NT2/D1 (cell line): ENCODE measurements around the gene SEC61G.

Experiments used
- SUZ12 ChIP-seq: IDR thresholded peaks from 2 replicates; pipeline ENCODE4 v1.6.1; 2011; ENCODE audit not compliant: insufficient read length, insufficient read depth; ENCODE audit errors: extremely low read depth
- YY1 ChIP-seq: IDR thresholded peaks from 2 replicates; pipeline ENCODE4 v1.6.1; 2011; ENCODE audit not compliant: insufficient read length, insufficient read depth
- ZNF274 ChIP-seq: IDR thresholded peaks from 2 replicates; pipeline ENCODE4 v1.6.1; 2011; ENCODE audit warnings: mild to moderate bottlenecking, low read depth, low read length

GRCh38 chr7:54781134-54781920, 22.3 kb upstream of the SEC61G start:
- TF ChIP-seq ZNF274 (no peak), YY1 (no peak), SUZ12 (no peak)
